GM18519 (cell line): Measurements from ENCODE around the gene RNF145.

Experiments used
- ATAC-seq: cut with Tn5 transposase; IDR thresholded peaks from one replicate; pipeline ENCODE4 v1.9.1; 2021; ENCODE audit warnings: mild to moderate bottlenecking, moderate library complexity; ENCODE audit not compliant: unreplicated experiment, low FRiP score

RNF145 gene

DNA sequence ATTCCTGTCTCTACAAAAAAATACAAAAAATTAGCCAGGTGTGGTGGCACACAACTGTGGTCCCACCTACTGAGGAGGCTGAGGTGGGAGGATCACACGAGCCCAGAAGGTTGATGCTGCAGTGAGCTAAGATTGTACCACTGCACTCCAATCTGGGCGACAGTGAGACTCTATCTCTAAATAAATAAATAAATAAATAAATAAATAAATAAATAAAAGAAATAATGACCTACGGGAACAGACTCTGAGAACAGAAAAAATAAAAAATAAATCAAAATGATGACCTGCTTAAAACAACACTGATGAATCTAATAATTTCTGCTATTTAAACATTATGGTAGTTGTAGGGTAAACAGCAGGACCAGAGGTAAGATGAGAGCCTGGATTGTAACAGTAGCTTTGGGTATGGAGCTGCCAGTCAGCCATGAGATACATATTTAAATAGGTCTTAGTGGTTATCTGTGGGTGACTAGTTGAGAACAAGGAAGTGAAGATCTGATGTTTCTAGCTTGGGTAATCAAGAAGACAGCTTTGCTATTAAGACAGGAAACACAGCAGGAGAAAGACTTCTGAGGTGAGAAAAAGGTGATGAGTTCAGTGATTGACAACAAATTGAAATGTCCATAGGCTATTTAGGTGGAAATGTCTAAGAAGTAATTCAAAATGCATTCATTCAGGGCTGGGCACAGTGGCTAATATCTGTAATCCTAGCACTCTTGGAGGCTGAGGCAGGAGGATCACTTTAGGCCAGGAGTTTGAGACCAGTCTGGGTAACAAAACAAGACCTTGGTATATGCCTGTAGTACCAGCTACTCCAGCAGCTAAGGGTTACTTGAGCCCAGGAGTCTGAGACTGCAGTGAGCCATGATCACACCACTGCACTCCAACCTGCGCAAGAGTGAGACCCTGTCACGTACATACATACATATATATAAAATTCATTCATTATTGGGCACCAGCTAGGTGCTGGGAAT is 11.0 kb downstream of the RNF145 start:
- peak; percentile 86 for ATAC-seq

DNA sequence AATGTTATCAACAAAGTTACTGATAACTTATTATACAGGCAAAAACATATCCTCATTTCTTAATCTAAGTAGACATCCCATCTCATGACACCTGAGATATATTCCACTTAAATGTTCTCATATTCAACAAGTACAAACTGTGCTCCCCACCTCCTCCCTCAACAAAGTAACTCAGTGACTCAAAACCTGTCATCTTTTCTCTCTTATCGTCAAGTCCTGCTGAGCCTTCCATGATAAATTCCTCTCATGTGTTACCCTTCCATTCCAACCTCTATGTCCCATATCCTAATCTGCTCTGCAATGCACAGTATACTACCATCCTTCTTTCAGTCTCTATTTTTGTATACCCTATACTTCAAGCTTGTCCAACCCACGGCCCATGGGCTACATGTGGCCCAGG is 13.6 kb downstream of the RNF145 start:
- ATAC-seq = no peak

DNA sequence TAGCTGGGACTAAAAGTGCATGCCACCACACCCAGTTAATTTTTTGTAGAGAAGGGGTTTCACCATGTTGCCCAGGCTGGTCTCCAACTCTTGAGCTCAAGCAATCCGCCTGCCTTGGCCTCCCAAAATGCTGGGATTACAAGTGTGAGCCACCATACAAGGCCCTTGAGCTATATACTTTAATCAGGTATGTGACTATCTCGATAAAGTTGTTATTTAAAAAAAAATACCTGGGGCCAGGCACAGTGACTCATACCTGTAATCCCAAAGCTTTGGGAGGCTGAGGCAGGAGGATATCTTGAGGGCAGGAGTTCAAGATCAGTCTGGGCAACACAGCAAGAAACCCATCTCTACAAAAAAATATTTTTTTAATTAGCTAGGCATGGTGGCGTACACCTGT is 19.2 kb downstream of the RNF145 start:
- ATAC-seq = no peak

DNA sequence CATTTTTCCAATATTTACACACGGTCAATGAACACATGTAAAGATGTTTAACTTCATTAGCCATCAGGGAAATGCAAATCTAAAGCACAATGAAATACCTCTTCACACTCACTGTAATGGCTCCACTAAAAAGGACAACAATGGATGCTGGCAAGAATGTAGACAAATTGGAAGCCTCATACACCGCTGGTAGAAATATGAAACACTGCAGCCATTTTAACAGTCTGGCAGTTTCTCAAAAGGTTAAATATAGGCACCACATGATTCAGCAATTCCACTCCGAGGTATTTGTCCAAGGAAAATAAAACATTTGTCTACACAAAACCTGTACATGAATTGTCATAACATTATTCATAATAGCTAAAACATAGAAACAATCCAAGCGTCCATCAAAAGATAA is 20.0 kb downstream of the RNF145 start:
- ATAC-seq = no peak

DNA sequence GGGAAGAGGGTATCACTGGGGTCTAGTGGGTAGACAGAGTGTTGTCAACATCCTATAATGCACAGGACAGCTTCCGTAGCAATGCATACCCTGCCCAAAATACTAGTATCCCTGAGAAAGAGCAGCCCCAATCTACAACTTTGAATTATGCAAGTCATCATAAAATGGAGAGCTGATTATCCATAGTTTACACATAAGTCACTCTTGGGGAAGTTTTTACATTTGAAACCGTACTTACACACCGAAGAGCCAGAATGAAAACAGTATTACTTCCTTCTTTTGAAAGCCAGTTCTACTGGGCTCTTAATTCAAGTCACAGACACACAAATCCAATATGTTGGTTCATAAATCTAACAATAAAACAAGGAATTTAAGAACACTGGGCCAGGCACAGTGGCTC is 21.6 kb downstream of the RNF145 start:
- ATAC-seq = no peak

DNA sequence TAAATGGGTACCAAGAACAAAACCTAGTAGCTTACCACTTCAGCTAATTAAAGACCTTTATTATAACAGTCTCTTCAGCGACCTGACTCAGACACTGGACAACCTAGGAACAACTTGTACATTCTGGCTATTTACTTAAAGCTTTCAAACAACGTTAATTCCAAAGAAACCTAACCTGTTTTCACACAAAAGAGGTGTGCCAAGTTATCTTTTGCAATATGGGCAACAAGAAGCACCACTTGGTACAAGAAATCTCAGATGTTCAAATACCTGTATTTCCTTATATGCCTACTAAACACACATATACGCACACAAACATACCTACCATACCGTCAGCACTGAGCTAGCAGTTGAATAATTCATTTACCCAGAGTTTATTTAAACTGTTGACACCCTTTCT is 23.0 kb downstream of the RNF145 start:
- ATAC-seq = no peak

DNA sequence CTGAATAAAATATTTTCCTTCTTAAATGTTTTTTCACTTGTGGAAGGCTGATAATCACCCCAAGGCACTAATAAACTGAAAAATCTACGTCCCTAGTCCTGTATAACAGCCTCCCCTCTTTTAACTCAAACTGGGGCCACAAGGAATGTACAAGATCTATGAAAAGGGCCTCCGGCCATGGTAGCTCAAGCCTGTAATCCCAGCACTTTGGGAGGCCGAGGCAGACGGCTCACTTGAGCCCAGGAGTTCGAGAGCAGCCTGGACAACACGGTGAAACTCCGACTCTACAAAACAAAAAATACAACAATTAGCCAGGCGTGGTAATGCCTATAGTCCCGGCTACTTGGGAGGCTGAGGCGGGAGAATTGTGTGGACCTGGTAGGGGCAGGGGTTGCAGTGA is 23.6 kb downstream of the RNF145 start:
- ATAC-seq = no peak

DNA sequence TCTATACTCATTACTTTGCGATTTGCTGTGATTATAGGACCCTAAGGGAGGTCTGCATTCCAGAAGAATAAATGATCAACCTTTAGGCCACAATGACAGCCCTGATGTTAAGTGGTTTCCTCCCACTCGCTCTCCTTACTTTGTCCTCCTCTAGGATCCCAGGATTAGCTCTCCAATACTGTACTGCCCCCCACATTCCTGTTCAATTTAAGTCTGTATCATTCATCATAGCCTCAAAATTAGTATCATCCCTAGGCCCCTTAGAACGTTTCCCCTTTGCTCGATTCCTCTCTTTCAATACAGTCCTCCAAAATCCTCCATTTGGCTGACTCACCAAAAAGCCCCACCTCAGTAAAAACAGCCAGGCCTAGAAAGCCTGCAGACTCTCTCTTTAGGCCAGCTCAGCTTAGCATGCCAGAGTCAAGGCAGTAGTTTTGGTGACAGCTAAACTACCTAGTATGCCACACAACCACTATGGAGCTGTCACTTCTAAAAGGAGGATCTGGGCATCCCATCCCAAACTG is 24.4 kb downstream of the RNF145 start:
- ATAC-seq = no peak

DNA sequence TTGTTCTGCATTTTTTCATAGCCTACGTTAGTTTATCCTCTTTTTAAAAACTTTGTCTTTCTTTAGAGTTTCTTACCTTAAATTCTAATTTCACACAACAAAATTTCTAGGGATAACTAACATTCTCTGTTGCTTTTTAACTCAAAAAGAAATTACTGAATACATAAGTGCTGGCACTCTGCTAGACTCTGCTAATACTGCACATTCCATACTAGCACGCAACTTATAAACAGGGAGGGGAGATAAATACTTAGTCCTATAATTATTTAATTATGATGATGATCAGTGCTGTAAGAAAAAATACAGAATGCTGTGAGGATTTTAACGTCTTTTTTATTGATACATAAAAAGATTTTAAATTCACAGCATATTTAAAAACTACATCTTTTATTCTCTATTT is 25.1 kb downstream of the RNF145 start:
- ATAC-seq = no peak

DNA sequence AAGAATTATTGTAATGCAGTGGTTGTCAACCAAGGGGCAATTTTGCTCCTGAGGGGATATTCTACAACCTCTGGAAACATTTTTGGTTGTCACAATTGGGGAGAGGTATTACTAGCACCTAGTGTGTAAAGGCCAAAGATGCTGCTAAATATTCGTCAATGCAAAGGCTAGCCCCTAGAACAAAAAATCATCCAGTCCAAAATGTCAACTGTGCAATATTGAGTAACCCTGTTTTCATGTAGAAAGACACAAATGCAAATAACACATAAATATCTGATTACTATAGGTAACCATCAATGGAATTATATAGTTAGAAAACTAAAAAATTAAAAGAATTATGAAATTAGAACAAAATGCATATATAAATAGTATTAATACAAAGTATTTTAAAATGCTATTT is 26.1 kb downstream of the RNF145 start:
- ATAC-seq = no peak

DNA sequence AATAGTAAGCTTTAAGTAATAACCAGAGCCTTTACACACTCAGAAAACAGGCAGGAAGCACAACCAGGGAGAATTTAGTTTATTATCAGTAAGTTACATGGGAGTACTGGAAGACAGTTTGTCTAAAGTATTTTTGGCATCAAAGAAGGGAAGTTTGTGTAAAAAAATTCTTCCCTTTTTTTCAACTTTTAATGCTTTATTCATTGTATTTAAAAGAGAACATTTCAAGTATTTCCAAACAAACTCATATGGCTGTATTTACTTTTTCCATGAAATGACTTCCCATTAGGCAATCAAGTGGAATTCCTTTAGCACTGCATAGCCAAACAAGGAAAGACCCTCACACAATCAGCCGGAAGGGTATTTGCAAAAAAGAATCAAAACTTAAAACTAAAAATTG is 26.7 kb downstream of the RNF145 start:
- ATAC-seq = no peak

DNA sequence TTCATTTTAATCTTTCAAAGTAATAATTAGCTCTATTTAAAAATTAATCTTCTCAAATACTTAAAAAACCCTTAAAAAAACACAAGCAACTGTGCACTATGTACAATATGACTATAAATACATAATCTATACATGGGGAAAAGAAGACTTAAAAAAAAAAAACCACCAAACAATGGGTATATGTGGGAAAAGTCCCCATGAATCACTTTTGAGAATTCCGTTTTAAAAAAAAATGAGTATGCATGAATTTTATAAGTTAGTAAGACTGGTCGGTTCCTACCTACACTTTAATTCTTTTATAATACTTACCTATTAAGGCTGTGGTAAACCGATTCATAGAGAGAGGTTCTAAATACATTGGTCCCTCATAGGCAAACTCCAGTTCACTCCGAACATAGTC is 27.7 kb downstream of the RNF145 start:
- ATAC-seq = no peak

DNA sequence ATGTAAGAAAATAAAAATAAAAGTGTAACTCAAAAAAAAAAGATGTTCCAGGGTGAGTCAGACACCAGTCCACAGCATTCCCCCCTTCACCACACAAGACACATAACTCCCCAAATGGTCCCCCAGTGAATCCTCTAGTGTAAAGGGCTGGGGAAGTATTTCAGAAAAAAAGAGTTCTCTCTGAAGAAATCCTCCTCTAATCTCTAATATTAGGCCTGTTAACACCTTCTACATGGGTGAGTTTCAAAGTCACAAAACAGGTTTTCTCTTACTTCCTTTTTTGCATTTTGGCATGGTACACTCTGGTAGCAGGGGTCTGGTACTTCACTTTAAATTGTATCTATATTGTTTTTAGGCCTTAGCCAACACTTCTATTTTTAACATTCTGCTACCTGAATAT is 28.2 kb downstream of the RNF145 start:
- peak; percentile 40 for ATAC-seq

DNA sequence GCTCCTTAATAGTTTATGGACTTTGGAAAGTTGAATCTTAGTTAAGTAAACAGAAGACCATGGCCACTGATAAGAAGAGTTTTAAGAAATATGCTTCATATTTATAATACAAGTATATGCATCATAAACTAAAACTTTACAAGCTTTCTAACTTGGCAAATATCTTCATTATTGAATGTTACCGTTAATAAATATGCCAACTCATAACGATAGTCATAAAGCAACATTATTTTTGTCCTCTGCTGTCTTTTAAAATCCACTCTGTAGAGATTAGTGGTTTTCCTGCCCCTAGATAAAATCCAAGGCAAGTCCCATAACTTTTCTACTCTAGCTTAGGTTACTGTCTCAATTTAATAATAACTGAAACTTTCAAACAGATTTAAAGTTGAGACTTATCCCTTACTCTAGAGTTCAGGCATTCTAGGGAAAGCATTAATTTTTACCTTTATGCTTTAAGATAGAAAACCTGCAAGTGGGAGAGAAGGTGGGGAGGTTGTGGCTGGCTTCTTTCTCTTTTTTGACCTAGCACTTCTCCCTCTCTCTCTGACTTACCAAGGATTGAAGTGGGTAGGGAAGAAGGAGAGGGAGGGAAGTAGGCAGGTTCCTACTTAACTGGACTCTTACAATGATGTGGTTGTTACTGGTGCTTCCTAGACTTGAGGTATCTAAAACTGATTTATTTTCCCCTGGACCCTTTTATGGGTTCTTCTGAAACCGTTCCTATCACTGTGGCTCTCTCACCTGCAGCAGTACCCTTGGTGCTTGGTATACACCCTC is 29.6 kb downstream of the RNF145 start:
- ATAC-seq = no peak

DNA sequence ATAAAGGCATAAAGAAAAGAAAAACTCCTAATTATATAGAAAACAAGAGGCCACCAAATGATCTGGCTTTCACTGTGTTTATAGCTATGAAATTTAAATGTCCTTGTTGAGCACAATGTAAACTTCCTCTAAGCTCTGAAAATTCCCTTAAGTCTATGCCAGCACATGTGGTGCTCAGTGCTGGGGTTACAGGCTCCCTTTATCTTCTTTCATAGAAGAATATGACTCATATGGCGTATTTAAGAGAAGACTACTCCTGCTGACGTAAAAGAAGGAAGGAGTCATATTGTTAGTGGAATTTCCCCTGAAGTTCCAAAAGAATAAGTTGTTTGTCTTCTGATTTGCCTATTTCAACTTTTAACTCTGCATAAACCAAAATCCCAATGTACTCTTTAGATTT is 30.4 kb downstream of the RNF145 start:
- peak; percentile 72 for ATAC-seq

DNA sequence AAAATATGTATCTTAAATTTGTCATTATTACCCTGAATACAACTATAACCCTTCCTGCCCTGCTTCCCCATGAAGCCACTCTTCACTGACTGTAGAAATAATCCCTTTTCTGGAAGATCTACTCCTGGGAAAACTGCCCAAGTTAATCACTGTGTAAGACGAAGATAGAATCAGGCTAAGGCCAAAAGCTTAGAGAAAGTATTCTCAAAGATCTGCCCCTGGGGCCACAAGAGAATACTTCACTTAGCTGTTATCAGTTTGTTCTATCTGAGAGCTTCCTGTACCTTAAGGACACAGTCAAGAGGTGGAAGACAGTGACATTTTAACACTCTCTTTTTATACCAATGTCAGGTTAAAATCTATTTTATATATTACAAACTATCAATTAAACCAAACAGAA is 33.8 kb downstream of the RNF145 start:
- ATAC-seq = no peak

DNA sequence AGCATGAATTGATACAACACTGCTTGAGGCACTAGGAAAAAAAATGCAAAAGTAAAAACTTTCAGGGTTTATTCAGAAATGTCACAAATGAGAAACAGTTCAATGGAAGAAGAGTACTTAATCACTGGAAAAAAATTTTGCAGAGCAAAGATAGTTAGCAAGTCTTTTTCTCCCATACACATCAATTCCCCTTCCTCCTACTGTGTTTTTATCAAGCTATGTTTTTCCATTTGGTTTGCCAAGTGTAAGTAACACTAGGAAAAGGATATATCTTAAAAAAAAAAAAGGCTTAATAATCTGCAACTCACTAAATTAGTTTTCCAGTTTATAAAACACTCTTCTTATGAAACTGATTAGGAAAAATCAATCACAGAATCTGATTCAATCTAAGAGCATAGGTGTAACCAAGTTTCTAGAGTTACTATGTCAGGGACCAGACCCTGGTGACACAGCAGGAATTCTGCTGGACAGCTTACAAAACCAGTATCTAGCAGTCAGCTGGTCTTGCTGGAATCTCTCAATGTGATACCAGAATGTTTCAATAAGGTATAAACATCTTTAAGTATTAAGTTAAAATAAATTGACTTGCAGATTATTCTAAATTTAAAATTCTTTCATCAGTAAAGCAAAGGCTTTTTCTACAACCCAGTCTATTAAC is 34.7 kb downstream of the RNF145 start:
- ATAC-seq = no peak

DNA sequence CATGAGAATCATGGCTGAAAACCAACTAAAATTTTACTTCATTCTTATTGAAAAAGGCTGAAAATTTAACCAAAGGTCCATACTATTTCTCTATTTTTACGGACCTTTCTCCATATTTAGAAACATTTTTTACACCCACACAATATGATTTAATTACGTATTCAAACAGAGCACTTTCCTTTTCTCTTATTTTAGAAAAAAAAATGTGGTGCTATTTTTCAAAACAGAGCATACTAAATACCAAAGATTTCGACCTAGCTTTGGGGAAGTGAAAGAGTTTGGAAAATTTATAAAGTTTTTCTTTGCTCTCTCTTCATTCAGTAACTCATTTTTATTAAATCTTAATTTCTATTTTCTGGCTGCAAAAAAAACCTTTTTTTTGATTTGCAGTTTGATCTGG is 38.1 kb downstream of the RNF145 start:
- ATAC-seq = no peak

DNA sequence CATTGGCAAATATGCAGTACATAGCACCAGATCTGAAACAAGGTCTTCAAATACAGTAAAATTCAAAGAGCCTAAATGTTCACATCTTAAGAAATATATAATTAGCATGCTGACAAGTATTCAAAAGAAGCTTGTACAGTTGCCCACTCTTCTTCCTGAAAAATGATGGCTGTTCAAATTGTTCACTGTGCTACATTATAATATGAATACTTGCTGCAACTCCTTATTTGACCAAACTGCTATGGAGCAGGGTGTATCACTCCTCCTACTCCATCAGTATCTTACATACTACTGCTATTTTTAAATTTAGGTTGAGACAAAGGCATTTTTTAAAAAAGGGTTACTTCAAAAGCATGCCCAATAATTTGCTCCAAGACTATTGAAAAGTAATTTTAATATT is 39.3 kb downstream of the RNF145 start:
- no peak for ATAC-seq

DNA sequence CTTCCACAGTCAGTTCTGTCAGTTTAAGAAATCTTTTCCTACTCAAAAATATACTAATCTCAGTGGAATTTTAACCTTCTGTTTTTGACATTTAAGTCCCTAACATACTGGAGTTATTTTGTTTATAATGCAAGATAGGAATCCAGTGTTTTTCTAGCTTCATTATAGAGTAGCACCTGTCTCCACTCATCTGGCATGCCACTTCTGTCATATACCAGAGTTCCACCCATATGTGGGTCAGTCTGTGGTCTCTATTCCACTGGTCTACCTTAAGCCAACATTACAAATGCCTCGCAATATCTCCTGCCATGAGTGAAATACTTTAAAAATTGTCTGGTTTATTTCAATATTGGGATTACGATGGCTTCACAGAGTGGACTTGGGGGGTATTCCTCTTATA is 42.9 kb downstream of the RNF145 start:
- no peak for ATAC-seq

DNA sequence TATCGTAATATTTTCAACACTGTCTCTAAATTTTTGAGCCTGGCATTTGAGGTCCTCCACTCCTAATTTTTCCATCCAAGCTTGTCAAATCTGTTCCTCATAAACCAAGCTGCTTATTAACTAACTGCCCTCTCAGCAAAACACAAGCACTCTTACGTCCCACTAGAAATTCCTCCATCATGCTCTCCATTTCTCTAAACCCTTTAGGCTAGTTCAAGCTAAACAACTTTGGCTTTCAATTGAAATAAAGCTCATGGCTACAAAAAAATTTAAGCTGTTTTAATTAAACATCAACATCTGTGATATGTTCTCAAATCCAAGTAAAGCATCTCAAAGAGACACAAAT is 45.7 kb downstream of the RNF145 start:
- no peak for ATAC-seq
